ENCODE results near the gene SMIM45.

SMIM45 gene

DNA sequence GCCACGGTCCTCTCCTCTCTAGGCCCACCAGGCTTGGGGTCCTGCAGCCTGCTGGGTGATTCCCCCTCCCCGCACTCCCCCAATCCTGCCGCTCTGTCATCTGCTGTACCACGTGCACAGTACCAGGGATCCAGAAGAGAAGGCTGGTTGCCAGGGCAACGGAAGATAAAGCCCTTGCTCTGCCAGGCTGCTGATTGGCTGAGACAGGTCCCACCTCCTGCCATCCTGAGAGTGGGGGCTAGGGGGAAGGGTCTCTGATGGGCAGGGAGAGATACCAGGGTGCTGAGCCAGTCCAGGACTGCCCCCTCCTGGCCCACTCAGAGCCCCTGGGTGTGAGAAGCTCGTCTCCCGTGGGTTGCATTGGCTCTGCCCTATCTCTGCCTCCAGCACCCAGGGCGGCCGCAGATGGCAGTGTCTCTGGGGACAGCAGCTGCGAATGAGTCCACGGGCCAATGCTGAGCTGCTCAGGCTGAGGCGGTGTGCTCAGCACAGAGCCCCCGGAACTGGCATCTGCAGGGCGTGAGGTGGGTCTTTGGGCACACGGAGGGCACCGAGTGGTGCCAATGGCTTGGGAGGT lies at the start of gene SMIM45:
Gene SMIM45, plus strand, starts transcription at position 253 of the 577 bp plus-strand sequence.
- H3K4me1 ChIP-seq = peaks cover 0 to 4% of the 10 kb centered on the region in 2 donors
- ATAC-seq (no peak), DNase-seq (no peak)
- no peak within 1 kb of the TSS for H3K27ac ChIP-seq
- H3K9me3 ChIP-seq = no peaks in the 10 kb centered on the region
- no peaks in the 10 kb centered on the region for H3K27me3 ChIP-seq
- H3K4me3 ChIP-seq = no peak within 1 kb of the TSS
- TF ChIP-seq CTCF (IDR thresholded peaks at IDR 0.05) = no peak
- intact Hi-C loops (cut with DNase I) = no loop called here
- no peaks in the 10 kb centered on the region for H3K36me3 ChIP-seq

GRCh38 chr22:41902932-41903421 lies 49.0 kb upstream of the SMIM45 start:
- peaks cover 0 to 100% of the 10 kb centered on the region in 2 donors for H3K36me3 ChIP-seq
- no peaks in the 10 kb centered on the region for H3K27me3 ChIP-seq
- DNase-seq = peak in 1 of 4 donors; percentile 65
- ATAC-seq = peak; percentile 7
- H3K4me3 ChIP-seq = no peak overlapping the region
- peaks cover 0 to 4% of the 10 kb centered on the region in 2 donors for H3K4me1 ChIP-seq
- no peak overlapping the region for H3K27ac ChIP-seq
- intact Hi-C loops (cut with DNase I) = no loop called here
- H3K9me3 ChIP-seq = no peaks in the 10 kb centered on the region
- TF ChIP-seq CTCF (IDR thresholded peaks at IDR 0.05) = no peak

DNA sequence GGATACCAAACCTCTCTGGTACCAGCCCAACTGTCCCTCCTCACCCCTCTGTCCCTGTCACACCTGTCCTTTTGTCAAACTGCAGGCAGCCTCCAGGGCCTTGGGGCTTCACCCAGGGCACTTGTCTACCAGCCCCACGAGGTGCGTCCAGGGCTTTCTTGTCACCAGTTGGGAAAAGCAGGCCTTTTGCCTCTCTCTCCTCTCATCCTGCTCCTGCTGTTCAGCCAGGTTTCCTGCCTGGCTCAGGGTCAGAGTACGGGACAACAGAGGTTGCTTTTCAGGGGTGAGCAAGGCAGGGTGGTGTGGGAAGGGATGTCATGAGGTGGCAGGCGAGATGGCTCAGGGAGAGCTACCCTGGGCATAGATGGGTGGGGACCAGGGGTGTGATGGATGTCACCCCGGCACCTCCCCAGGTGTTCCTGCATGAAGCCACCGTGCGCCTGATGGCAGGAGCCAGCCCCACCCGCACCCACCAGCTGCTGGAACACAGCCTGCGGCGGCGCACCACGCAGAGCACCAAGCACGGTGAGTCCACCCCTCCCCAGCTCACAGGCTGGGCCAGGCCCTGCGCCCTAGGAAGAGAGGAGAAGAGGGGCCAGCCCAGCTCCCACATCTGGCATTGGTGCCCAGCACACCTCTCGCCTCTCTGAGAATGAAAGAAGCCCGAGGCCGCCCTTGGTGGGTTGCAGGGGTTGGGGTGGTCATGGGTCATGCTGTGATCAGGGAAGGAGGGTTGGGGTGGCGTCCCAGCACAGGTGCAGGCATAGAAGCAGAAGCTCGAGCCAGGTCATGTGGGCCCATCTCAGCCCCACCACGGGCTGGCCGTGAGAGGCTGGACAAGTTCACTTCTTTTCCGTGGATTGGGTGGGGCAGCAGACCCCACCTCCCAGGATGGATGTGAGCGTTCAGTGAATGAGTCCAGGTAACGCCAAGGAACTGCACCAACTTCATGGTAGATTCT lies 47.2 kb upstream of the SMIM45 start:
- Histone ChIP-seq H3K36me3 (peaks cover 0 to 83% of the 10 kb centered on the region in 2 donors), H3K27me3 (peaks cover 4 to 11% of the 10 kb centered on the region in 2 donors), H3K4me3 (no peak overlapping the region), H3K4me1 (peaks cover 0 to 17% of the 10 kb centered on the region in 2 donors), H3K27ac (no peak overlapping the region), H3K9me3 (no peaks in the 10 kb centered on the region)
- intact Hi-C loops (cut with DNase I) = no loop called here
- no peak for TF ChIP-seq CTCF (IDR thresholded peaks at IDR 0.05)
- DNase-seq = peak in 1 of 4 donors; percentile 79
- ATAC-seq = no peak

GRCh38 chr22:41905411-41906202 lies 46.3 kb upstream of the SMIM45 start:
- peaks cover 13 to 19% of the 10 kb centered on the region in 2 donors for H3K27me3 ChIP-seq
- peaks cover 0 to 75% of the 10 kb centered on the region in 2 donors for H3K36me3 ChIP-seq
- ATAC-seq (no peak), DNase-seq (peak in 1 of 4 donors; percentile 45)
- TF ChIP-seq CTCF (IDR thresholded peaks at IDR 0.05) = no peak
- intact Hi-C loops (cut with DNase I) = no loop called here
- no peak overlapping the region for H3K27ac ChIP-seq
- no peaks in the 10 kb centered on the region for H3K9me3 ChIP-seq
- H3K4me1 ChIP-seq = peaks cover 4 to 26% of the 10 kb centered on the region in 2 donors
- no peak overlapping the region for H3K4me3 ChIP-seq

All from left lung (tissue), 4 donors.